Keratinocyte (primary cell): Measurements from ENCODE around the gene DEPDC1B. TPM values are rescaled to one million over a fixed set of nuclear protein-coding genes. Genes with fewer than 3 reads are reported as not detected.
"Not testable (repeated sequence)": the region's sequence is repeated elsewhere in the genome, so short reads cannot be mapped to it uniquely, and the experiment has no call there.

Source experiments
- DNase-seq: peaks from one replicate; pipeline ENCODE4 v3.0.0-alpha.2; 2011; ENCODE audit warnings: low read depth, missing footprints, low spot score
- FAIRE-seq: peaks from 2 replicates; lab custom pipeline; 2011; peaks lifted over from hg19 to GRCh38; lab: Jason Lieb, UNC
- H2AFZ ChIP-seq: 2 replicates; pipeline ENCODE4 v1.6.0; 2012; ENCODE audit warnings: low read length, control low read depth, inconsistent platforms; ENCODE audit not compliant: control insufficient read depth
- H3K27ac ChIP-seq: 2 replicates; pipeline ENCODE4 v1.5.1; 2011; ENCODE audit warnings: low read length; ENCODE audit not compliant: control insufficient read depth, insufficient read depth
- H3K27me3 ChIP-seq: 3 replicates; pipeline ENCODE4 v1.6.0; 2011; ENCODE audit warnings: low read length; ENCODE audit not compliant: control insufficient read depth, insufficient read depth; ENCODE audit errors: extremely low read depth
- H3K36me3 ChIP-seq, 2 experiments: 2 replicates in 1 of 2; 3 replicates in 1 of 2; pipeline ENCODE4 v1.5.1; 2011; ENCODE audit warnings: low read length in 2 of 2, mild to moderate bottlenecking in 1 of 2; ENCODE audit not compliant: control insufficient read depth in 2 of 2, insufficient read depth in 2 of 2; ENCODE audit errors: extremely low read depth in 1 of 2
- H3K4me1 ChIP-seq: 3 replicates; pipeline ENCODE4 v1.5.1; 2011; ENCODE audit warnings: low read length; ENCODE audit not compliant: control insufficient read depth, insufficient read depth; ENCODE audit errors: extremely low read depth
- H3K4me2 ChIP-seq: 3 replicates; pipeline ENCODE4 v1.6.0; 2011; ENCODE audit warnings: low read depth, low read length; ENCODE audit not compliant: control insufficient read depth, insufficient read depth; ENCODE audit errors: extremely low read depth
- H3K4me3 ChIP-seq, 3 experiments: fragments of 200-600 bp in 1 of 3; sonication (generic) in 1 of 3; 2 replicates in 2 of 3; 3 replicates in 1 of 3; pipeline ENCODE4 v1.5.1; 2011 to 2016; ENCODE audit warnings: low read length in 3 of 3, mild to moderate bottlenecking in 3 of 3, control low read depth in 2 of 3, inconsistent platforms in 1 of 3, low read depth in 1 of 3, mixed read lengths in 1 of 3, mixed run types in 1 of 3, moderate library complexity in 1 of 3; ENCODE audit not compliant: control insufficient read depth in 2 of 3, insufficient read depth in 2 of 3; ENCODE audit errors: extremely low read depth in 1 of 3
- H3K79me2 ChIP-seq: 2 replicates; pipeline ENCODE4 v1.6.0; 2012; ENCODE audit warnings: low read length; ENCODE audit not compliant: control insufficient read depth, insufficient read depth
- H3K9ac ChIP-seq: 3 replicates; pipeline ENCODE4 v1.6.0; 2011; ENCODE audit warnings: low read length; ENCODE audit not compliant: control insufficient read depth, insufficient read depth; ENCODE audit errors: extremely low read depth
- H3K9me1 ChIP-seq: 3 replicates; pipeline ENCODE4 v1.6.0; 2011; ENCODE audit warnings: low read length; ENCODE audit not compliant: control insufficient read depth, insufficient read depth; ENCODE audit errors: extremely low read depth
- H3K9me3 ChIP-seq: 2 replicates; pipeline ENCODE4 v1.5.1; 2012; ENCODE audit warnings: low read depth, low read length; ENCODE audit not compliant: control insufficient read depth
- H4K20me1 ChIP-seq: 3 replicates; pipeline ENCODE4 v1.6.0; 2011; ENCODE audit warnings: low read length; ENCODE audit not compliant: control insufficient read depth, insufficient read depth; ENCODE audit errors: extremely low read depth
- CTCF ChIP-seq, 3 experiments: IDR thresholded peaks in 1 of 3; conservative IDR thresholded peaks in 1 of 3; optimal IDR thresholded peaks in 1 of 3; 2 replicates in 2 of 3; 3 replicates in 1 of 3; pipeline versions ENCODE3 to v1.5.1; 2011; ENCODE audit warnings: low read length in 3 of 3, mild to moderate bottlenecking in 3 of 3, moderate library complexity in 2 of 3, control low read depth in 1 of 3, inconsistent platforms in 1 of 3; ENCODE audit not compliant: insufficient read depth in 2 of 3; ENCODE audit errors: extremely low read depth in 1 of 3
- EZH2 ChIP-seq: IDR thresholded peaks from one replicate; pipeline ENCODE4 v1.6.1; 2012; ENCODE audit warnings: inconsistent platforms, mild to moderate bottlenecking, low read length, moderate library complexity
- dilution Hi-C: fragments of 300-500 bp; cut with MboI; formaldehyde crosslinking; loops from one replicate; pipeline ENCODE4 v1.7.0; 2020; ENCODE audit warnings: low sequenced_read_pairs; ENCODE audit not compliant: extremely low pct_ligation_motif_present
- polyA plus RNA-seq, 5 experiments: library from polyadenylated mRNA; depleted of rRNA in 3 of 5; stranded (reverse) in 3 of 5; stranded (forward) in 1 of 5; unstranded in 1 of 5; fragments of >200 nt; gene quantifications; 1 replicate in 1 of 5; 2 replicates in 3 of 5; 3 replicates in 1 of 5; pipeline versions ENCODE4 v1.2.1 to v1.2.3, GENCODE V29; 2011 to 2012; ENCODE audit warnings: missing spikeins in 2 of 5, low read depth in 1 of 5, low replicate concordance in 1 of 5

The DEPDC1B gene
- polyA plus RNA-seq, 1 donor (not counting 4 experiments of a cell fraction or from before 2014, with no cell fraction given) = 19.5 TPM

GRCh38 chr5:60738933-60739332 lies 39.0 kb upstream of the DEPDC1B start:
- Histone ChIP-seq H4K20me1 (no peaks in the 10 kb centered on the region), H3K4me3 (no peak overlapping the region), H3K79me2 (no peaks in the 10 kb centered on the region), H2AFZ (no peak overlapping the region), H3K27ac (no peak overlapping the region), H3K4me2 (no peak overlapping the region), H3K27me3 (no peaks in the 10 kb centered on the region), H3K9me1 (no peaks in the 10 kb centered on the region), H3K9me3 (no peaks in the 10 kb centered on the region), H3K9ac (no peak overlapping the region), H3K36me3 (no peaks in the 10 kb centered on the region), H3K4me1 (no peaks in the 10 kb centered on the region)
- FAIRE-seq = no peak
- DNase-seq = no peak
- dilution Hi-C loops = no loop called here
- TF ChIP-seq EZH2 (no peak), CTCF (optimal IDR thresholded peaks at IDR 0.05 in 1 of 3, IDR thresholded peaks at IDR 0.05 in 1 of 3, conservative IDR thresholded peaks at IDR 0.05 in 1 of 3; ENCODE audit: extremely low read depth in 1 of 3, insufficient read depth in 2 of 3, low read length in 3 of 3) (no peak)

DNA sequence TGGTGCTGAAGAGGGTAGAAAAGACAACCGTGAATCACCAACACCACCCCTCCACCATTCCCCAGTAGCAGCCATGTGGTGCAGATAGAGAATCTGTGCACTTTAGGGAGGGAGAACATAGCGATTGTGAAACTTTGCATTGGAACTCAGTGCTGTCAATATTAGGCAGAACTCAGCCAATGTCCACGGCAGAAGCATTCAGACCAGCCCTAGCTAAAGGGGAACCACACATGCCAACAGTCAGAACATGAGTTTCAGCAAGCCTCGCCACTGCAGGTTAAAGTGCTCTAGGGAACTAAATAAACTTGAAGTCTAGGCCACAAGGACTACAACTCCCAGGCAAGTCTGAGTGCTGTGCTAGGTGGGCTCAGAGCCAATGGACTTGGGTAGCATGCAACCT lies 38.5 kb upstream of the DEPDC1B start:
- dilution Hi-C loops = no loop called here
- H3K27ac ChIP-seq = no peak overlapping the region
- TF ChIP-seq CTCF (optimal IDR thresholded peaks at IDR 0.05 in 1 of 3, IDR thresholded peaks at IDR 0.05 in 1 of 3, conservative IDR thresholded peaks at IDR 0.05 in 1 of 3; ENCODE audit: extremely low read depth in 1 of 3, insufficient read depth in 2 of 3, low read length in 3 of 3) (no peak), EZH2 (no peak)
- H4K20me1 ChIP-seq = no peaks in the 10 kb centered on the region
- DNase-seq = no peak
- H3K36me3 ChIP-seq = no peaks in the 10 kb centered on the region
- H3K79me2 ChIP-seq = no peaks in the 10 kb centered on the region
- no peak overlapping the region for H3K4me2 ChIP-seq
- H3K9me1 ChIP-seq = no peaks in the 10 kb centered on the region
- H2AFZ ChIP-seq = no peak overlapping the region
- no peak for FAIRE-seq
- H3K9ac ChIP-seq = no peak overlapping the region
- no peaks in the 10 kb centered on the region for H3K27me3 ChIP-seq
- no peaks in the 10 kb centered on the region for H3K4me1 ChIP-seq
- H3K4me3 ChIP-seq = no peak overlapping the region
- H3K9me3 ChIP-seq = no peaks in the 10 kb centered on the region

- H3K27ac ChIP-seq, H3K9me1 ChIP-seq, H3K4me1 ChIP-seq, H3K79me2 ChIP-seq, H2AFZ ChIP-seq, H4K20me1 ChIP-seq, H3K9me3 ChIP-seq, H3K4me3 ChIP-seq, DNase-seq, H3K36me3 ChIP-seq, H3K4me2 ChIP-seq, H3K9ac ChIP-seq, dilution Hi-C loops, H3K27me3 ChIP-seq, FAIRE-seq: not testable (repeated sequence)
These were observed 30.9 kb upstream of the DEPDC1B start for GRCh38 chr5:60730858-60731257.
